HFF-Myc (cell line): ENCODE data around the gene TANC1.

Experiments
- DNase-seq: peaks from one replicate; pipeline ENCODE4 v3.0.0-alpha.2; 2011; ENCODE audit warnings: low read depth; ENCODE audit errors: extremely low read depth
- H3K4me3 ChIP-seq: replicated peaks from 2 replicates; pipeline ENCODE4 v1.5.1; 2011; ENCODE audit warnings: low read depth, mild to moderate bottlenecking, control low read depth, low read length
- TF ChIP-seq, protein P1 (sequence below): IDR thresholded peaks from 2 replicates; pipeline ENCODE4 v1.5.1; 2012; ENCODE audit warnings: mild to moderate bottlenecking, low read depth, low read length, control low read depth; ENCODE audit errors: missing control alignments

Gene TANC1

DNA sequence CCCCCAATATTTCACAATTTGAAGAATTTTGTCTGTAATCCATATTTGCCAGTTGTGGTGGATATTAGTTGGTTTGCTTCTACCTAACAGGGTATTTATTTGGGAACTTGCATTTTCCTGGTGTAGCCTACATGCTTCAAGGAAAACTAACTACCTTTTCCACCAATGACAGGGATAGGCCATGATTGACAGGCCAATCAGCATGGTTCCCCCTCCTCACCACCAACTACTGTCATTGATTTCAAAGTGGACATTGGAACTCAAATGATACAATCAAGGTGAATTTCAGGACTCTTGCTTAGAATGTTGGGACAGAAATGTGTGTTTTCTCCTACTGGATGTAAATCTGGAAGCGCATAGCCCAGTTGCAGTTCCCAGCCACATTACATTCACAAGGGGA is 10.1 kb upstream of the TANC1 start:
- no peak overlapping the region for H3K4me3 ChIP-seq
- TF ChIP-seq, protein P1, sequence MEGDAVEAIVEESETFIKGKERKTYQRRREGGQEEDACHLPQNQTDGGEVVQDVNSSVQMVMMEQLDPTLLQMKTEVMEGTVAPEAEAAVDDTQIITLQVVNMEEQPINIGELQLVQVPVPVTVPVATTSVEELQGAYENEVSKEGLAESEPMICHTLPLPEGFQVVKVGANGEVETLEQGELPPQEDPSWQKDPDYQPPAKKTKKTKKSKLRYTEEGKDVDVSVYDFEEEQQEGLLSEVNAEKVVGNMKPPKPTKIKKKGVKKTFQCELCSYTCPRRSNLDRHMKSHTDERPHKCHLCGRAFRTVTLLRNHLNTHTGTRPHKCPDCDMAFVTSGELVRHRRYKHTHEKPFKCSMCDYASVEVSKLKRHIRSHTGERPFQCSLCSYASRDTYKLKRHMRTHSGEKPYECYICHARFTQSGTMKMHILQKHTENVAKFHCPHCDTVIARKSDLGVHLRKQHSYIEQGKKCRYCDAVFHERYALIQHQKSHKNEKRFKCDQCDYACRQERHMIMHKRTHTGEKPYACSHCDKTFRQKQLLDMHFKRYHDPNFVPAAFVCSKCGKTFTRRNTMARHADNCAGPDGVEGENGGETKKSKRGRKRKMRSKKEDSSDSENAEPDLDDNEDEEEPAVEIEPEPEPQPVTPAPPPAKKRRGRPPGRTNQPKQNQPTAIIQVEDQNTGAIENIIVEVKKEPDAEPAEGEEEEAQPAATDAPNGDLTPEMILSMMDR, result no peak
- no peak for DNase-seq

DNA sequence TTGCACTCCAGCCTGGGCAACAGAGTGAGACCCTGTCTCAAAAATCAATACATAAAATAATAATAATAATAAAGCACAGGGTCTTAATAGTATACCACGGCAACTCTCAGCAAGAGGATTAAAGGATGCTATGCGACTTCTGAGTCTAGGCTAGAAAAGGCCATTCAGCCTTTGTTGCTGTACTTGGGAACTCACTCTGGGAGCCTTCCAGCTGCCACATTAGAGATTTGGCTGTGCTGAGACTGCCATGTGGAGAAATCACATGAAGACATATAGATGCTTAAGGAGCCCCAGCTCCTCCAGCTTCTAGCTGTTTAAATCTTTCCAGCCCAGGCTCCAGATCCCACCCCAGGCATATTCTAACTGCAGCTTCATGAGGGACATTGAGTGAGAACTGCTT is 8.2 kb upstream of the TANC1 start:
- no peak for DNase-seq
- H3K4me3 ChIP-seq, result no peak overlapping the region
- TF ChIP-seq, protein P1, result no peak

DNA sequence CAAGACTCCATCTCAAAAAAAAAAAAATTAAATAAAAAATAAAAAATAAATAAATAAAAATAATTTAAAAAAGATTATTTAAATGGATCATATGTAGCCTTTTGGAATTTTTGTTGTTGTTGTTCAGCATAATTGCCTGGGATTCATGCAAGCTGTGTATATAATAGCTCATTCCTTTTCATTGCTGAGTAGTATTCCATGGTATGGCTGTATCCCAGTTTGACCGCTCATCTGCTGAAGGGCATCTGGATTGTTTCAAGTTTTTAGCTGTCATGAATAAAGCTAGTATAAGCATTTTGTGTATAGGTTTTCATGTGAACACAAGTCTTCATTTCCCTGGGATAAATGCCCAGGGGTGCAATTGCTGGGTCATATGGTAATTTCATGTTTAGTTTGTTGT is 6.4 kb upstream of the TANC1 start:
- no peak for DNase-seq
- TF ChIP-seq, protein P1, result no peak
- H3K4me3 ChIP-seq, result no peak overlapping the region

DNA sequence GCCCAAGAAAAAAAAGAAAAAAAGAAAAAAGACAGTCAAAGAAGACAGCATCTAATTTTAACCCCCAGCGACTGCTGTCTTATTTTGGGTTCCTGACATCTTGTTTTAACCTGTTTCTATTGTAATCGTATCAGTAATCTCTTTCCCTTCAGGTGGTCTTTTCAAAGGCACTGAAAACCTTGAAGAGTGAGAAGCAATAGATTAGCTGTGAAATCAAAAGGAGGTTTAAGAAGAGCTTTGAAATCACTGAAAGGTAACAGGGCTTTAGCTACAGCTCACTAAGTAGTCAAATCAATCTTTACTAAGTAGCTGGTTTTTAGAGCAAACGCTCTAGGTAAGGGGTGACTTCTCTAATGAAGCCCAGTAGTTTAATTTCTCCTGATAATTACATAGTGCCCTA is 5.4 kb upstream of the TANC1 start:
- TF ChIP-seq, protein P1, result no peak
- no peak for DNase-seq
- H3K4me3 ChIP-seq, result no peak overlapping the region

DNA sequence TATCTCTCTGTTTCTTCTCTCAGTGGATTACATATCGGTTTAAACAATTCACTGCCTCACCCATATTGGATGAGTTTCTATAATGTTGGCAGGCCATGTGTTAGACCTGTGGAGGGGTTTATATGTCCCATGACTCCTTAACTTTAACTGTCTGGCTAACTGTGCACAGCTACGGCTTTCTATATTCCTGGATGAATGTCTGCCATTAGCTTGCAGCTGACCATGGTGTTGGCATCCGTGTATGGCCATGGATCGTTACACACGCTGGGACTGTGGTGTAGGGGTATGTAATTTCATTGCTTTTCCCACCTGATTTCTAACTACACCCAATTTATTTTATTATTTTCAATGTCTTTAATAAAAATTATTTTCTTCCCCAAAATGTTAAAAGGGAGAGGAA is 3.3 kb upstream of the TANC1 start:
- DNase-seq, result no peak
- no peak overlapping the region for H3K4me3 ChIP-seq
- TF ChIP-seq, protein P1, result no peak

DNA sequence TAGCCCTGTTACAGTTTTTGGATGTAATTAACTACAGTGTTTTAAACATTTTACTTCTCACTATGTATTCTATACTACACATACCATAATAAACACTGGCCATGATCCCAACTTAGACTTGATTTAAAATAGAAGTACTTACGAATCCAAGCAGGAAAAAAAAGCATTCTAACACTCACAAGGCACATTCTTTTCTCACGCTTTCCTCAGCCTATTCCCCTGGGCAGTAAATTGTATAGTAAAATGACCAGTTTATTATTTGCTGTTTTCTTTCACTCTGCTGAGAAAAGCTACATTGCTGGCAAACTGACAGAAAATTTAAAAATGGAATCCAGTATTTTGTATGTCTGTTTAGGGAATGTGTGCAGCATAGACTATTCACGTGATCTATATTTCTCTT is 2.8 kb upstream of the TANC1 start:
- TF ChIP-seq, protein P1, result no peak
- H3K4me3 ChIP-seq, result no peak overlapping the region
- no peak for DNase-seq

DNA sequence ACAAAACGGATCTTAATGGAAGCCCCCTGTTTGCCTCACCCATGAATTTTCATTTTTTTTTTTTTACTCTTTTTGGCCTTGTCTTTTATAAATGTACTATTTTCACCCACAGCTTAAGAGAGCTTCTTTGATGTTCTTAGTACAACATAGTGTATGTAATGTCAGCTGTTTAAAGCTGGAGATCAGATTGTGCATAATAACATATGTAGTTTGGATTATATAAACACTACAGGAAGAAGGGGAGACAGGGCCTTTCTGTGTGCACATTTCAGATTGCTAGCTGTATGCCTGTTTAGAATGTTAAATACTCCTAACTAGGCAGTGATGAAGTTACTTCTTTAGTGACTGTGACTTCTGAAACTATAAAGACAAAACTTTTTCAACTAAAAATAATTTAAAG is 2.1 kb upstream of the TANC1 start:
- no peak overlapping the region for H3K4me3 ChIP-seq
- no peak for DNase-seq
- TF ChIP-seq, protein P1, result no peak
